Brain microvascular endothelial cell (primary cell): ENCODE measurements around the gene SMIM9.

Experiments
- DNase-seq: peaks from one replicate; pipeline ENCODE4 v3.0.0-alpha.2; 2020
- H3K27ac ChIP-seq: fragments of 250-450 bp; sonication (Bioruptor Pico); 2 replicates; pipeline ENCODE4 v1.5.1; 2020; ENCODE audit warnings: mild to moderate bottlenecking, moderate library complexity
- H3K27me3 ChIP-seq: fragments of 250-450 bp; sonication (Bioruptor Pico); replicated peaks from 2 replicates; pipeline ENCODE4 v1.5.1; 2020; ENCODE audit warnings: mild to moderate bottlenecking
- H3K36me3 ChIP-seq: fragments of 250-450 bp; sonication (Bioruptor Pico); replicated peaks from 2 replicates; pipeline ENCODE4 v1.5.1; 2020; ENCODE audit warnings: mild to moderate bottlenecking
- H3K4me3 ChIP-seq: 2 replicates; pipeline ENCODE4 v1.5.1; 2011; ENCODE audit warnings: low read depth, mild to moderate bottlenecking, control low read depth, low read length, moderate library complexity
- in situ Hi-C: cut with HindIII; loops from 2 replicates; pipeline ENCODE4 v1.10.0; 2017; ENCODE audit warnings: low sequenced_read_pairs, low pct_ligation_motif_present
- TF ChIP-seq, protein P1 (sequence below): IDR thresholded peaks from 2 replicates; pipeline ENCODE4 v1.5.1; 2011; ENCODE audit warnings: low read depth, mild to moderate bottlenecking, moderate library complexity, low read length, control low read depth, inconsistent platforms; ENCODE audit errors: missing control alignments

Gene SMIM9

DNA sequence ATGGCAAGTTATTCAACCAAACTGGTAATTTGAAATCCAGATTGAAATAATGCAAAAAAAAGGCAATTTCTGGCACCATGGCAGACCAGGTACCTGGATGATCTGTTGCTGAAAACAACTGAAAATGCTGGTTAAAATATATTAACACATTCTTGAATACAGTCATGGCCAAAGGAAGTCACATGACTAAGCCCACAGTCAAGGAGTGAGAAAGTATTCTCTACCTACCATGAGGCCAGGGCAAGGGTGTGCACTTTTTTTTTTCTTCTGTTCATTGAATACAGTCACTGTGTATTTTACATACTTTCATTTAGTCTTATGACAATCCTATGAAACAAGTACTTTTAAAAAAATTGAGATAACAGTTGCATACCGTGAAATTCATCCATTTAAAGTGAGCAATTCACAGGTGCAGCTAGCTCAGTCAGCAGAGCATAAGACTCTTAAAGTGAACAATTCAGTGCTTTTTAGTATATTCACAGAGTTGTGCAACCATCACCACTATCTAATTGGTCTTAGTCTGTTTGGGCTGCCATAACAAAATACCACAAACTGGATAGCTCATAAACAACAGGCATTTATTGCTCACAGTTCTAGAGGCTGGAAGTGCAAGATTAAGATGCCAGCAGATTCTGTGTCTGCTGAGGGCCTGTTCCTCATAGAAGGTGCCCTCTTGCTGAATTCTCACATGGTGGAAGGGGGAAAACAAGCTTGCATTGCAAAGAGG, 24.4 kb downstream of the SMIM9 start:
- TF ChIP-seq, protein P1, sequence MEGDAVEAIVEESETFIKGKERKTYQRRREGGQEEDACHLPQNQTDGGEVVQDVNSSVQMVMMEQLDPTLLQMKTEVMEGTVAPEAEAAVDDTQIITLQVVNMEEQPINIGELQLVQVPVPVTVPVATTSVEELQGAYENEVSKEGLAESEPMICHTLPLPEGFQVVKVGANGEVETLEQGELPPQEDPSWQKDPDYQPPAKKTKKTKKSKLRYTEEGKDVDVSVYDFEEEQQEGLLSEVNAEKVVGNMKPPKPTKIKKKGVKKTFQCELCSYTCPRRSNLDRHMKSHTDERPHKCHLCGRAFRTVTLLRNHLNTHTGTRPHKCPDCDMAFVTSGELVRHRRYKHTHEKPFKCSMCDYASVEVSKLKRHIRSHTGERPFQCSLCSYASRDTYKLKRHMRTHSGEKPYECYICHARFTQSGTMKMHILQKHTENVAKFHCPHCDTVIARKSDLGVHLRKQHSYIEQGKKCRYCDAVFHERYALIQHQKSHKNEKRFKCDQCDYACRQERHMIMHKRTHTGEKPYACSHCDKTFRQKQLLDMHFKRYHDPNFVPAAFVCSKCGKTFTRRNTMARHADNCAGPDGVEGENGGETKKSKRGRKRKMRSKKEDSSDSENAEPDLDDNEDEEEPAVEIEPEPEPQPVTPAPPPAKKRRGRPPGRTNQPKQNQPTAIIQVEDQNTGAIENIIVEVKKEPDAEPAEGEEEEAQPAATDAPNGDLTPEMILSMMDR, result no peak
- Histone ChIP-seq H3K27me3 (no peaks in the 10 kb centered on the region), H3K4me3 (no peak overlapping the region), H3K36me3 (no peaks in the 10 kb centered on the region), H3K27ac (no peak overlapping the region)
- DNase-seq, result no peak
- in situ Hi-C loops, result no loop called here

DNA sequence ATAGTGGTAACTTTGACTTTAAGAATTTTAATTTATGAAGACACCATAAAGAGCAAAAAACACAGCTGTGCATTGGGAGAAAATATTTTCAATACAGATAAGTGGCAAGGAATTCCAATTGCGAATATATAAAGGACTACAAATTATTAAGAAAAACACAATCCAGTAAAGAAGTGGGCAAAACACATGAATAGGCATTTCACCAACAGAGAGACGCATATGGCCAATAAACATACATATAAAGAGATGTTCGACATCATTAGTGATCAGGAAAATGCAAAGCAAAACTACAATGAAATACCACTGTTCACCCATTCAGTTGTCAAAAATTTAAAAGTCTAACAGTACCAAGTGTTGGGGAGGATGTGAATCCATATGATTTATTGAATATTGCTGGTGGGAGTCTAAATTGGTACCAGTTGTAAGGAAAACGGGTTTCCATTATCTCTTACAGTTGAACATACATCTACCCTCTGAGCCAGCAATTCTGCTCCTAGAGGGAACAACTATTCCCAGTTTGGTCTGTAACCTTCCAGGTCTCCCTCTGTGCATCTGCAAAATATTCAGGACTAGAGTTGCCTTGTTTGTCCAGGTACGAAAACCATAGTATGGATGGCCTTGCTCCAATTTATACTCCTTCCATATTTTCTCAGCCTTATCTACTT, 27.5 kb downstream of the SMIM9 start:
- in situ Hi-C loops, result no loop called here

GRCh38 chrX:154805696-154806091, 28.8 kb downstream of the SMIM9 start:
- Histone ChIP-seq H3K36me3 (no peaks in the 10 kb centered on the region), H3K27ac (no peak overlapping the region), H3K27me3 (no peaks in the 10 kb centered on the region), H3K4me3 (peak overlapping the region; percentile 54)
- TF ChIP-seq, protein P1, result no peak
- DNase-seq, result no peak
- in situ Hi-C loops, result no loop called here

More for the DNA sequence above, 27.5 kb downstream of the SMIM9 start:
- TF ChIP-seq, protein P1, result no peak
- DNase-seq, result no peak
- Histone ChIP-seq H3K27ac (no peak overlapping the region), H3K4me3 (no peak overlapping the region), H3K27me3 (no peaks in the 10 kb centered on the region), H3K36me3 (no peaks in the 10 kb centered on the region)

DNA sequence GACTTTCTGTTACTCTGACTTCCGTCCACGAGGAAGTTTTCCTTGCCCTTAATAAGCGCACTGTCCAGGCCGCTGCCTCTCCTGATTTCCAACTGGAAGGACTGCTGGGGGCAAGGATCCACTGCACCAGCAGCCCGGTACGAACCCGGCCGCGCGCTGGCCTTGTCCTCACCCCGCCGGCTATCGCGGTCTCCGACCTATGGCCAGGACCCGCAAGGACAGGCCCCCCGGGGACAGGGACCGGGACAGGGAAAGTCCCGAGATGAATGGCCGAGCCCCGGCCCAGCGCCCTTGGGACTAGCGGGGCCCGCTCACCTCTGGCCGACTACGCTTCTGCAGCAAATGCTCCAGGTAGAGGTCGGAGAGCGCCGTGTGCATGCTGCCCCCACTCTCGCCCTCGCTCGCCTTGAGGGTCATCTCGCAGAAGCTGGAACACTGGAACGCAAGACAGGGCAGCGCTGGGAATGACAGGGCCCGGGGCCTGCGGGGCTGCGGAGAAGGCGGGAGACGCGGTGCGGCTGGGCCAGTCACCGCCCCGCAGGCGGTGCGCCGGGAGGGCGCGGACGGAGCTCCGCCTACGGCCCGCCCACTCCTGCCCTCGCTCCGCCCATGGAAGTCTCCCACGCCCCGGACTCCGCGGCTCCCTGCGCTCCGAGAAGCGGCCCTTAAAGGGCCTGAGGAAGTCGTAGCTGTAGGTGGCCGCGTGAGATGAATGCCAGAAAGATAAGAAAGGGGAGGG, 29.3 kb downstream of the SMIM9 start, which contains the start of gene MPP1:
Gene MPP1 (minus strand): TSS at position 529 of the 739 bp plus-strand sequence. CDS start 112 bp downstream, at position 417.
- peak; percentile 34 for DNase-seq
- Histone ChIP-seq H3K36me3 (no peaks in the 10 kb centered on the region), H3K27ac (no peak within 1 kb of the TSS), H3K4me3 (peak within 1 kb of the TSS; percentile 72), H3K27me3 (no peaks in the 10 kb centered on the region)
- in situ Hi-C loops, result no loop called here
- TF ChIP-seq, protein P1, result no peak

- H3K27me3 ChIP-seq, result no peaks in the 10 kb centered on the region
- in situ Hi-C loops, result no loop called here
- H3K27ac ChIP-seq, result no peak overlapping the region
- DNase-seq, result no peak
- no peaks in the 10 kb centered on the region for H3K36me3 ChIP-seq
- TF ChIP-seq, protein P1, result no peak
- peak overlapping the region; percentile 72 for H3K4me3 ChIP-seq
Observed at GRCh38 chrX:154804261-154804956, 30.1 kb downstream of the SMIM9 start.
